ENCODE results near the gene DPCD. TPM values are rescaled to one million over a fixed set of nuclear protein-coding genes. Genes with fewer than 3 reads are reported as not detected.
A peak's percentile ranks its signal among the peaks of the same experiment; 100 is the strongest.

The DPCD gene
- total RNA-seq, result 10 to 100 TPM; 13.8 to 24.2 (median 18.1) TPM

- TF ChIP-seq POLR2A (IDR thresholded peaks at IDR 0.05; ENCODE audit: low read depth) (peak; percentile 10), POLR2AphosphoS5 (IDR thresholded peaks at IDR 0.05) (peak; percentile 74 to 85), EP300 (IDR thresholded peaks at IDR 0.05) (no peak)
- intact Hi-C loops (cut with DNase I), result no loop called here
- Histone ChIP-seq H3K9me3 (no peaks in the 10 kb centered on the region), H3K4me3 (peak within 1 kb of the TSS; percentile 85 to 90 (median 88)), H3K27ac (replicated peaks in 1 of 4) (peak within 1 kb of the TSS; percentile 73 to 81 (median 76)), H3K27me3 (no peaks in the 10 kb centered on the region), H3K36me3 (peaks cover 10 to 30% (median 21%) of the 10 kb centered on the region in 4 donors), H3K4me1 (peaks cover 18 to 33% (median 23%) of the 10 kb centered on the region in 4 donors)
- DNase-seq (ENCODE audit: extremely low spot score), result peak; percentile 99
- WGBS, result under 1% methylated on average over 28 of the region's 50 CpGs
Observed at GRCh38 chr10:101587725-101588653, at the start of gene DPCD, which contains the start of gene POLL. DPCD (plus strand) TSS chr10:101588321; CDS start chr10:101588337, 16 bp downstream. POLL (minus strand) TSS chr10:101588257; CDS start chr10:101587360, 897 bp downstream.

- intact Hi-C loops (cut with DNase I), result no loop called here
- no peaks in the 10 kb centered on the region for H3K4me1 ChIP-seq
- H3K27ac ChIP-seq (replicated peaks in 1 of 4), result no peak overlapping the region
- H3K9me3 ChIP-seq, result no peaks in the 10 kb centered on the region
- TF ChIP-seq POLR2A (IDR thresholded peaks at IDR 0.05; ENCODE audit: low read depth), result no peak
- TF ChIP-seq POLR2AphosphoS5 (IDR thresholded peaks at IDR 0.05), result no peak
- TF ChIP-seq CTCF (IDR thresholded peaks at IDR 0.05), result no peak
- H3K4me3 ChIP-seq, result no peak overlapping the region
- H3K27me3 ChIP-seq, result no peaks in the 10 kb centered on the region
- no peak for DNase-seq (ENCODE audit: extremely low spot score)
- WGBS, result 86% methylated on average over 2 of the region's 2 CpGs
- H3K36me3 ChIP-seq, result peaks cover 2 to 62% (median 39%) of the 10 kb centered on the region in 4 donors
Observed at GRCh38 chr10:101538446-101538845, 49.7 kb upstream of the DPCD start.

GRCh38 chr10:101545898-101546297, 42.2 kb upstream of the DPCD start:
- Histone ChIP-seq H3K27me3 (no peaks in the 10 kb centered on the region), H3K4me1 (peaks cover 0 to 10% (median 9%) of the 10 kb centered on the region in 4 donors), H3K27ac (replicated peaks in 1 of 4) (no peak overlapping the region), H3K36me3 (peaks cover 0 to 17% (median 11%) of the 10 kb centered on the region in 4 donors), H3K4me3 (no peak overlapping the region), H3K9me3 (no peaks in the 10 kb centered on the region)
- TF ChIP-seq POLR2A (IDR thresholded peaks at IDR 0.05; ENCODE audit: low read depth) (no peak), EP300 (IDR thresholded peaks at IDR 0.05) (no peak), CTCF (IDR thresholded peaks at IDR 0.05) (no peak), POLR2AphosphoS5 (IDR thresholded peaks at IDR 0.05) (no peak)
- DNase-seq (ENCODE audit: extremely low spot score), result no peak
- intact Hi-C loops (cut with DNase I), result no loop called here

- no peak for DNase-seq (ENCODE audit: extremely low spot score)
- no peak for TF ChIP-seq CTCF (IDR thresholded peaks at IDR 0.05)
- no peak for TF ChIP-seq POLR2A (IDR thresholded peaks at IDR 0.05; ENCODE audit: low read depth)
- TF ChIP-seq EP300 (IDR thresholded peaks at IDR 0.05), result no peak
- TF ChIP-seq POLR2AphosphoS5 (IDR thresholded peaks at IDR 0.05), result no peak
- Histone ChIP-seq H3K4me1 (peaks cover 0 to 10% (median 9%) of the 10 kb centered on the region in 4 donors), H3K4me3 (no peak overlapping the region), H3K36me3 (peaks cover 20 to 54% (median 49%) of the 10 kb centered on the region in 4 donors), H3K27ac (replicated peaks in 1 of 4) (no peak overlapping the region), H3K9me3 (no peaks in the 10 kb centered on the region), H3K27me3 (no peaks in the 10 kb centered on the region)
- intact Hi-C loops (cut with DNase I), result no loop called here
- WGBS, result no CpG with 5 or more reads among the region's 2 CpGs
Observed at GRCh38 chr10:101550965-101551364, 37.2 kb upstream of the DPCD start.

- Histone ChIP-seq H3K4me3 (no peak overlapping the region), H3K27ac (replicated peaks in 1 of 4) (no peak overlapping the region), H3K27me3 (no peaks in the 10 kb centered on the region), H3K4me1 (peaks cover 0 to 10% (median 9%) of the 10 kb centered on the region in 4 donors), H3K9me3 (no peaks in the 10 kb centered on the region), H3K36me3 (peaks cover 20 to 55% (median 49%) of the 10 kb centered on the region in 4 donors)
- intact Hi-C loops (cut with DNase I), result no loop called here
- 97% methylated on average over 3 of the region's 3 CpGs for WGBS
- TF ChIP-seq POLR2AphosphoS5 (IDR thresholded peaks at IDR 0.05) (no peak), CTCF (IDR thresholded peaks at IDR 0.05) (no peak), EP300 (IDR thresholded peaks at IDR 0.05) (no peak), POLR2A (IDR thresholded peaks at IDR 0.05; ENCODE audit: low read depth) (no peak)
- no peak for DNase-seq (ENCODE audit: extremely low spot score)
Observed at GRCh38 chr10:101552442-101552841, 35.7 kb upstream of the DPCD start.
